KMS-11 (cell line): Measurements from ENCODE around the gene UQCC2.

Source experiments
- H2AFZ ChIP-seq: fragments of 200-600 bp; sonication (generic); 2 replicates; pipeline ENCODE4 v1.6.1; 2016; ENCODE audit warnings: antibody characterized with exemption, mixed run types, low read depth
- H3K27ac ChIP-seq: fragments of 200-600 bp; sonication (generic); 2 replicates; pipeline ENCODE4 v1.6.1; 2016; ENCODE audit warnings: mild to moderate bottlenecking, mixed run types
- H3K27me3 ChIP-seq: fragments of 200-600 bp; sonication (generic); 2 replicates; pipeline ENCODE4 v1.6.1; 2017; ENCODE audit warnings: mild to moderate bottlenecking, low read depth, mixed run types, moderate library complexity; ENCODE audit not compliant: insufficient read depth
- H3K36me3 ChIP-seq: fragments of 200-600 bp; sonication (generic); 2 replicates; pipeline ENCODE4 v1.6.1; 2017; ENCODE audit warnings: mild to moderate bottlenecking, mixed run types; ENCODE audit not compliant: insufficient read depth
- H3K4me1 ChIP-seq: fragments of 200-600 bp; sonication (generic); 2 replicates; pipeline ENCODE4 v1.6.1; 2016; ENCODE audit warnings: mild to moderate bottlenecking, low read depth, mixed run types; ENCODE audit not compliant: poor library complexity, severe bottlenecking
- H3K4me2 ChIP-seq: fragments of 200-600 bp; sonication (generic); 2 replicates; pipeline ENCODE4 v1.7.0; 2016; ENCODE audit warnings: mild to moderate bottlenecking, mixed run types
- H3K4me3 ChIP-seq: fragments of 200-600 bp; sonication (generic); IDR thresholded peaks from 2 replicates; pipeline ENCODE4 v1.6.1; 2017; ENCODE audit warnings: low read depth, low read length, mixed read lengths; ENCODE audit not compliant: insufficient read depth
- H3K79me2 ChIP-seq: fragments of 200-600 bp; sonication (generic); 2 replicates; pipeline ENCODE4 v1.6.1; 2016; ENCODE audit warnings: low read depth, mixed run types; ENCODE audit not compliant: insufficient read depth
- H3K9ac ChIP-seq: fragments of 200-600 bp; sonication (generic); 2 replicates; pipeline ENCODE4 v1.6.1; 2016; ENCODE audit warnings: mild to moderate bottlenecking, mixed run types
- H4K20me1 ChIP-seq: fragments of 200-600 bp; sonication (generic); 2 replicates; pipeline ENCODE4 v1.6.1; 2016; ENCODE audit warnings: mild to moderate bottlenecking, mixed run types; ENCODE audit not compliant: insufficient read depth
- TF ChIP-seq, protein P1 (sequence below): fragments of 200-600 bp; sonication (generic); conservative IDR thresholded peaks from 2 replicates; pipeline ENCODE4 v1.6.1; 2017; ENCODE audit warnings: low read depth, mild to moderate bottlenecking, antibody characterized with exemption, low read length, moderate library complexity, mixed read lengths

Gene UQCC2

GRCh38 chr6:33723371-33724085 is 12.0 kb upstream of the UQCC2 start:
- TF ChIP-seq, protein P1, sequence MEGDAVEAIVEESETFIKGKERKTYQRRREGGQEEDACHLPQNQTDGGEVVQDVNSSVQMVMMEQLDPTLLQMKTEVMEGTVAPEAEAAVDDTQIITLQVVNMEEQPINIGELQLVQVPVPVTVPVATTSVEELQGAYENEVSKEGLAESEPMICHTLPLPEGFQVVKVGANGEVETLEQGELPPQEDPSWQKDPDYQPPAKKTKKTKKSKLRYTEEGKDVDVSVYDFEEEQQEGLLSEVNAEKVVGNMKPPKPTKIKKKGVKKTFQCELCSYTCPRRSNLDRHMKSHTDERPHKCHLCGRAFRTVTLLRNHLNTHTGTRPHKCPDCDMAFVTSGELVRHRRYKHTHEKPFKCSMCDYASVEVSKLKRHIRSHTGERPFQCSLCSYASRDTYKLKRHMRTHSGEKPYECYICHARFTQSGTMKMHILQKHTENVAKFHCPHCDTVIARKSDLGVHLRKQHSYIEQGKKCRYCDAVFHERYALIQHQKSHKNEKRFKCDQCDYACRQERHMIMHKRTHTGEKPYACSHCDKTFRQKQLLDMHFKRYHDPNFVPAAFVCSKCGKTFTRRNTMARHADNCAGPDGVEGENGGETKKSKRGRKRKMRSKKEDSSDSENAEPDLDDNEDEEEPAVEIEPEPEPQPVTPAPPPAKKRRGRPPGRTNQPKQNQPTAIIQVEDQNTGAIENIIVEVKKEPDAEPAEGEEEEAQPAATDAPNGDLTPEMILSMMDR = no peak
- H3K4me2 ChIP-seq = no peak overlapping the region
- no peak overlapping the region for H3K4me3 ChIP-seq
- H3K27me3 ChIP-seq = peaks cover 77% of the 10 kb centered on the region
- no peaks in the 10 kb centered on the region for H3K79me2 ChIP-seq
- H3K27ac ChIP-seq = no peak overlapping the region
- H3K36me3 ChIP-seq = no peaks in the 10 kb centered on the region
- no peak overlapping the region for H2AFZ ChIP-seq
- H3K9ac ChIP-seq = no peak overlapping the region
- no peaks in the 10 kb centered on the region for H4K20me1 ChIP-seq
- no peaks in the 10 kb centered on the region for H3K4me1 ChIP-seq

DNA sequence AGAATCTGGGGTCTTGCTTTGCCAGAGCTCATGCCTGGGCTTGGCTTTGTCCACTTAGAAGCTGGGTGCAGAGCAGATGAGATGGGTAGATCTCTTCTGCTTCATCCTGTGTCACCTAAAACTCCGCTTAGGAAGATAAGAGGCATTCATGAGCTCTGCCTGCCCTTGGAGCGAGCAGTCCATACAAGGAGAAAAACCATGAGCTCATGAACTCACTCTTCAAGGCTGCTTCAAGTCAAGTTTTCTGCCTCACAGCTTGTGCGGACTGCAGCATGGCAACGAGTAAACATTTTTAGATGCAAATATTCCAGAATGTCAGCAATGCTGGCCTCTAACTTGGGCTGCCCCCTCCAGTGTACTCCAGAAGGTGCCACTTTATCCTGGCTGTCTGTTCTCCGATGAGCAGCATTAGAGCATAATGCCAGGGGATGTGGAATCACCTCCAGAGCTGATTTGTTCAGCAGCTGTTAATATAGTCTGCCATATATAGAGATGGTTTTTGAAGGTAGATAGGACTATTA is 10.7 kb upstream of the UQCC2 start:
- Histone ChIP-seq H3K36me3 (no peaks in the 10 kb centered on the region), H3K79me2 (no peaks in the 10 kb centered on the region), H3K27ac (no peak overlapping the region), H3K4me3 (no peak overlapping the region), H3K27me3 (peaks cover 63% of the 10 kb centered on the region), H3K9ac (no peak overlapping the region), H3K4me2 (no peak overlapping the region), H2AFZ (no peak overlapping the region), H4K20me1 (no peaks in the 10 kb centered on the region), H3K4me1 (no peaks in the 10 kb centered on the region)
- TF ChIP-seq, protein P1 = no peak

DNA sequence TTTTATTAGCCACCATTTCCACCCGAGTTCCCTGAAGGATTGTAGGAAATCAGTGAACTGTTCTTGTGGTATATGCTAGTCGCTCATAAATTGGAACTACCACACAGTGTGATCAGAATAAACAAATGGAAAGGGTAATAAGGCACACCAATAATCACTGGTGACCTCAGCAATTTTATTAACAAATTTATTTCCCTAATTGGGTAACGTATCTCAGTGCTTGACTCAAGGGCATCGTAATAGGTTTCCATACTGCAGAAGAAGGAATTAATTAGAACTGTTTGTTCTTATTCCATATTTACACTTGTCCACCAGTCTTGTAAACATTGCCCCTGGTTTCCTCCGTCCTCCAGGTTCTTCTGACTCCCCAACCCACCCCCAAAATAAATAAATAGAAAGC is 10.0 kb upstream of the UQCC2 start:
- TF ChIP-seq, protein P1 = no peak
- H3K4me1 ChIP-seq = no peaks in the 10 kb centered on the region

DNA sequence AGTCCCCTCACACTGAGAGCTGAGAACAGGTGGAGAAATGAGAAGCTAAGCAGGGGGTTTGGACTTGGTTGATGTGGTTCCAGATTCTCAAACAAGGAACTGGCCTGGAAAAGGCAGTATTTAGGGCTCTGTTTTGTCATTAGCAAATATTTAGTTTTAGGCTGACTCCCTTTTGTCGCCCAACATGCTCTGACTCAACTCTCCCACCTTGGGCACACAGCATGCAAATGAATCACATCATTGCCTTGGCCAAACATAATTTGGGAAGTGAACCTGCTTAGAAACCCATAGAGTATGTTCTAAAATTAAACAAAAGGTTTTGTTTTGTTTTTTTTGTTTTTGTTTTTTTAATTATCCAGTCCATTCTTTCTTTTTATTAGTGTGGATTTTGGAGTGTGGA is 9.5 kb upstream of the UQCC2 start:
- Histone ChIP-seq H3K4me3 (no peak overlapping the region), H3K4me1 (no peaks in the 10 kb centered on the region), H3K79me2 (no peaks in the 10 kb centered on the region), H2AFZ (no peak overlapping the region), H3K4me2 (no peak overlapping the region), H3K9ac (no peak overlapping the region), H3K36me3 (no peaks in the 10 kb centered on the region), H3K27ac (no peak overlapping the region), H3K27me3 (peaks cover 51% of the 10 kb centered on the region), H4K20me1 (no peaks in the 10 kb centered on the region)
- TF ChIP-seq, protein P1 = no peak

More for the DNA sequence above, 10.0 kb upstream of the UQCC2 start:
- H3K36me3 ChIP-seq = no peaks in the 10 kb centered on the region
- H3K4me3 ChIP-seq = no peak overlapping the region
- H2AFZ ChIP-seq = no peak overlapping the region
- no peak overlapping the region for H3K4me2 ChIP-seq
- peaks cover 56% of the 10 kb centered on the region for H3K27me3 ChIP-seq
- no peak overlapping the region for H3K27ac ChIP-seq
- H3K9ac ChIP-seq = no peak overlapping the region
- no peaks in the 10 kb centered on the region for H4K20me1 ChIP-seq
- no peaks in the 10 kb centered on the region for H3K79me2 ChIP-seq
